Stimulated activated CD8-positive, alpha-beta memory T cell treated with anti-CD3 and anti-CD28 coated beads, Interleukin-12 subunit alpha, Interleukin-12 subunit beta, amount 100 ng/mL, for 24 hours (primary cell): ENCODE results near the gene PINLYP.

ENCODE experiments used
- DNase-seq: peaks from one replicate; pipeline ENCODE4 v3.0.0-alpha.2; 2020; ENCODE audit errors: extremely low read depth

Gene PINLYP

DNA sequence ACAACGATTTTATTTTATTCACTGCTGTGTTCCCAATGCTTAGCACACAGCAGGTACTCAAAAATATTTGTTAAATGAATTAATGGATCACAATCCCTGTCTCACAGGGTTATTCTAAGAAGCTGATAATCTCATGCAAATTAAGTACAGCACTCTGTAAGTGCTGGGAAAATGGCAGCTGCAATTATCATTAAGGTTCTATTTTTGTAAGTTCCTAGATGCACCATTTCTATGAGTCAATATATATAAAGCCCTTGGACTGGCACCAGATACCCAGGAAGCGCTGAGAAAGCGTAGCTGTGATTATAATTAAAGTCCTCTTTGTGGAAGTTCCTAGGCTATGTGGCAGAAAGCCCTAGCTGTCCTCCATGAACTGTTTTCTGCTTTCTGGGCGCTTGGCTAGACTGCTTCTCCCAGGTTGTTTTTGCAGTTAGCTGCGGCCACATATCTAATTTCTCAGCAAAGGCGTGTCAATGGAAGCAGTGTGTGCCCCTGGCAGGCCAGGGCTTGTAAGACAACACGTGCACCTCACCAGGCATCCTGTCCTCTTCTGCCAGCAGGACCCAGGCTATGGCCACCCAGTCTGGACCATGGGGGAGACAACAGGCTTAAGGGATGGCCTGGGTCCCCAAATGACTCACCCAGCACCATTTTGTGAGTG lies 31.1 kb downstream of the PINLYP start:
- no peak for DNase-seq

DNA sequence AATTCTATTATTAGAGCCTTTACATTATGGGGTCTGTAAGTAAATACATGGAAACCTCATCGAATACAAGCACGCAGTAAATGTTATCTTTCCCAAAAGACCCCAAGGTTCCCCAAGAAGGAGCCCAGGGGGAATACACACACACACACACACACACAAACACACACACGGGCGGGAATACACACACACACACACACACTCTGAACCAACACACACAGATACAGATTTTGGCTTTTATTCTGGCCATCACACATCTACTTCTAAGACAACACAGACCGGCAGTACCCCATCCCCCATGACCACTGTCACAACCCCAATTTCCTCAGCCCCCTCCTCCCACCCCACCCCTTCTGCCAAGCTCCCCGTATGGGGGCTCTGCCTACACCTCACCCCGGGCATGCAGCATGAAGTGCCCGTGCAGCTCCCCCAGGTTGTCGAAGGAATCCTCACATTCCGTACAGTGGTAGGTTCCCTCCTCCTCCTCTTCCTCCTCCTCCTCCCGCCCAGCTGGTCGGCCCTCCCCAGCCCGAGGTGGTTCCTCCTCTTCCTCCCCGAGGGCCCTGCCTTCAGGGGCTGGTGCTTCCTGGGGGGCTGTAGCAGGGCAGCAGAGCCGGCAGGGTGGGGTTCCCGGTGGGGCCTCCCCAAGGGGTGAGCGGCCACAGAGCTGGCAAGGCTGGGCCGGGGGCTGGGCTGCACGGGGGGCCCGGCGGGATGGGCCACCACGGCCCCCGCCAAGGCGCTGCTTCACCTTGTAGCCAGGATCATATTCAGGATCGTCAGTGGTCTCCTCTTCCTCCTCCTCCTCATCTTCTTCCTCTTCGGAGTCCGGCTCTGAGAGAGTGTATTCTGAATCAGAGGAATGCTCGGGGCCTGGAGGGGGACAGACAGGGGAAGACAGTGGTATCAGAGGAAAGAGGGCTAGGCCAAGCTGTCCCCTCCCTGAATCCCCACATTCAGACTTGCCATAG lies 31.9 kb downstream of the PINLYP start:
- no peak for DNase-seq

DNA sequence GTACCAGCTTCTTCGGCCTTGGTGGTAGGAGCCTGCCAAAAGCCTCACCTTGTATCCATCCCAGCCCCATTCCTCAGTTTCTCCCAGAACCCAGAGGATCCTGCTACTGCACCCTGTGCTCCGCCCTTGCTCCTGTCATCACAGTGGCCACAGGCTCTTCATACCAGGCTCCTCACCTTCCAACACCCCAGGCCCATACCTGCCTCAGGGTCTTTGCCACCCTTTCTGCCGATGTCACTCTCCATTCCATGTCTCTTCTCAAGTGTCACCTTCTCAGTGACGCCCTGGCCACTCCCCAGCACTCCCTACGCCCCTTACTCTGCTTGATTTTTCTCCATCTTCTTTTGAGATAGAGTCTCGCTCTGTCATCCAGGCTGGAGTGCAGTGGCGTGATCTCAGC lies 34.3 kb downstream of the PINLYP start:
- no peak for DNase-seq

GRCh38 chr19:43610493-43610892 lies 34.9 kb downstream of the PINLYP start:
- DNase-seq, result no peak

DNA sequence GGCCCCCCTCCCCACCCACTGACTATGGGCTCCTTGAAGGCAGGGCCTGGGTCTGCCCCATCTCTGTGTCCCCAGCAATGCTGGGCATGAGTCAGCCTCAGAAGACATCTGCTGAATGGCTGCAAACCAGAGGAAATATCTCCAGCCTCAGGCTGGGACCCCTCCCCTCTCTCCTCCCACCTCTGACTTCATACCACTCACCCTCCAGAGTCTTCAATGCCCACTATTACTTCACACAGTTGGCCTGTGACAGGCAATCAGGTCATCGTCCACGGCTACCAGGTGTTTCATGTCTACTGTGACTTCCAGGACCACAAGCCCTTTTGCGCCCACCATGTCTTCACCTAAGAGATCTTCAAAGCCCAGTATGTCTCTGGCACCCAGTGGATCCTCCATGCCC lies 36.2 kb downstream of the PINLYP start, which contains the start of gene SRRM5:
Gene SRRM5, plus strand, starts transcription at position 301 of the 400 bp plus-strand sequence. Its CDS starts 34 bp downstream, at position 335.
- no peak for DNase-seq

DNA sequence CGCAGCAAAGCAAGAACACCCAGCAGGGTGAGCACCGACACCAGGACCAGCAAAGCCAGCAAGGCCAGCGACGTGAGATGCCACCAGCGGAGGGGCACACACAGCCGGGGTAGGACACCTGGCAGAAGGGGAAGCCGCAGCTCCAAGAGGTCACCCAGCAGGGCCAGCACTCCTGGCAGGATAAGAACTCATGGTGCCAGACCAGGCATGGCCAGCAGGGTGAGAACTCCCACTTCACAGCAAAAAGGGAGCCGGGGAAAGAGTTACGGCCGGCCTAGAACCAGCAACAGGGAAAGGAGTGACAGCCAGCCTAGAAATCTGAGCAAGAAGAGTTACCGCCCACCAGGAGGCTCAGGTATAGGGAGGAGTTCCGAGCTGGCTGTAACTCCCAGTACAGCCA lies 36.8 kb downstream of the PINLYP start:
- DNase-seq, result no peak

DNA sequence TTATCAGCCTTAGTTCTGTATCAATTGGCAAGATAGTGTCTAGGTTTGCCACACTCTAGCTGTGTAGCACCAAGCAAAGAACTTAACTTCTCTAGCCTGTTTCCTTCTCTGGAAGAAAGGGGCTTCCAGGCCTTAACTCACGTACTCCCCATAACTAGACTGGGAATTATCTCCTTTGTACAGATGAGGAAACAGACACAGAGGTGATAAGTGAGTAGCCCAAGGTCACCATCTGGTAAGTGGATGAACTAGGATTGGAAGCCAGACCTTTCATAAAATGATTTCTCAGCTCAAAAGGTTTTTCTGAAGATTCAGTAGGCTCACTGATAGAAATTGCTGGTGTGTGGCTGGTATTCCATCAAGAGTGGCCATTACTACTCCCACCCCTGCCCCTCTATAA lies 40.7 kb downstream of the PINLYP start:
- no peak for DNase-seq

- no peak for DNase-seq
Measured at GRCh38 chr19:43616954-43617353, 41.4 kb downstream of the PINLYP start.

GRCh38 chr19:43618921-43619261 lies 43.3 kb downstream of the PINLYP start:
- DNase-seq, result no peak

- peak; percentile 73 for DNase-seq
Measured at GRCh38 chr19:43619262-43620060, 43.9 kb downstream of the PINLYP start, which contains the start of gene ZNF428. Gene ZNF428 (minus strand): TSS chr19:43619629. CDS start chr19:43614304, 5,325 bp downstream.

- no peak for DNase-seq
Measured at GRCh38 chr19:43620061-43621001, 44.7 kb downstream of the PINLYP start.

DNA sequence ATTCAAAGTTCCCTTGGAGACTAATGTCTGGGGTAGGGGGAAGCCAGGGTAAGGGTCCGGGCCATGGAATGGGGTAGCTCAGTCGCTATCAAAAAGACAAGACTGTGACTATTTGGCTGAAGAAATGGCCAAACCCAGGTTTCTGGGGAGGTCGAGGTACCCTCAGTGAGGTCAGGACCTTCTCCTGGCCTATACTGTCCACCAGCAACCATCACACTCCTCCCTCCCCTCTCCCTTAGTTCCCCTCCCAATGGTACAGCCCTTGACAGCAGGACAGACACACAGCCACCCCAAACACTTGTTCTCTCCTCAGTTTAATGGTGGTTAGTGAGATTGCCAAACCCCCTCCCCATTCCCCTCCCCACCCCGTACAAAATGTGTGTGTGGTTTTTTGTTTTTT lies 46.5 kb downstream of the PINLYP start:
- no peak for DNase-seq

- no peak for DNase-seq
Measured at GRCh38 chr19:43622956-43623355, 47.4 kb downstream of the PINLYP start.

DNA sequence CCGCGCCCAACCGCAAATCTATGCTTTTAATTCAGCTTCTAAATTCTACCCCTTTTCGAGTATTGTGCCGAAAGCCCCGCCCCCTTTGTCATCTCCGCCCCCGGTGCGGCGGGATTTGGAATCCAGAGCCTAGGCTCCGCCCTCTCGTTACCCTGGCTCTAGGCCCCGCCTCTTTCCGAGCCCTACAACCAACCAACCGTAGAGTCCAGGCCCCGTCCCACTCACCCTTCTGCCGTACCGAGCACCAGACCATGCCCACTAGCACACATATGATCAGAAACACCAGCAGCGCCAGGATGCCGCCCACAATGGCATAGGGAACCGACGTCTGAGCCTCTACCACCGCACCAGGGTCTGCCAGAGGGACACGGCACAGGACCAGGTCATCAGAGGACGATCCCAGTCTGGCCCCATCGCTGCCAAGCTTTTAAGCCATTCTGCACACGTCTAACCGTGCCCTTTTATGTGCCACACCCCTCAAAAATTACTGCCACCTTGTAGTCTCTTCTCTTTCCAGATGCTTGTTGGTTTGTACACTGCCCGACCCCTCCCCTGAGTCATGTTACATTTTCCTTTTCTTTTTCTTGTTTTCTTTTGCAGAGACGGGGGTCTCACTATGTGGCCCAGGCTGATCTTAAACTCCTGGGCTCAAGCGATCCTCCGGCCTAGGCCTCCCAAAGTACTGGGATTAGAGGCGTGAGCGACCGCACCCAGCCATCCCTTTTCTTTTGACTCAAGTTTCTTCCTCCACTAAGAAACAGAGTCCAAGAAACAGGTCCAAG lies 48.5 kb downstream of the PINLYP start:
- DNase-seq, result no peak

DNA sequence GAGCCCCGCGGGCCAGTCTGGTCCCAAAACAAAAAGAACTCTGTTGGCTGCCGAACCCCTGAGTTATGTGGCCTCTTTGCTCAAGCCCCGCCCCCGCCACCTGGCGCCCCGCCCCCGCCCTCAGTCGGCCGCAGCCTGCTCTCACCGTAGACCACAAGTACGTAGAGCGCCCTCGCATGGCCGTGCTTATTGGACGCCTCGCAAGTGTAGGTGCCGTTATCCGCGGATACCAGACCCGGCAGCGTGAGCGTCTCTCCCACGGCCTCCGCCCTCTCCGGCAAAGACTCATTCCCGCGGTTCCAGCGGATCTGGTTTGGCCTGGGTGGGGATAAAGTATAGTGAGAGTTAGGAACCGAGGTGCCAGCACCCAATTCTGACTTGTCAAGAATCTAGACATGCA lies 49.3 kb downstream of the PINLYP start:
- DNase-seq, result peak; percentile 59

- DNase-seq, result no peak
Measured at GRCh38 chr19:43625918-43626579, 50.4 kb downstream of the PINLYP start.

DNA sequence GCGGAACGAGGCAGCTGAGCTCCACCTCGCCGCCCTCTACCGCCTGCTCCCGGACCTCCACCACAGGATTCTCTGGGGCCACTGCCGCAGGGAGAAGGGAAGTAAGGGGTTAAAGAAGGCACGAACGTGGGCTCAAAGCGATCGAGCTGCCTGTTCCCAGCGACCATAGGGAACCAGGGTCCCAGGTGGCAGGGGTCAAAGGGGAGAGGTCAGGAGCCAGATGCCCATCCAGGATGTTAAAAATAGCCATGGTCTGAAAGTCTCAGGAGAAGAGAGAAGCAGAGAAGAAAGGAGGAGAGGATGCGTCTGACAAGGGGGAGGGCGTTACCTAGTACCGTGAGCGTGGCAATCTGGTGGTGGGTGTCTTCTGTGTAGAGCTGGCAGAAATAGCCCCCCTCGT lies 51.2 kb downstream of the PINLYP start:
- no peak for DNase-seq

DNA sequence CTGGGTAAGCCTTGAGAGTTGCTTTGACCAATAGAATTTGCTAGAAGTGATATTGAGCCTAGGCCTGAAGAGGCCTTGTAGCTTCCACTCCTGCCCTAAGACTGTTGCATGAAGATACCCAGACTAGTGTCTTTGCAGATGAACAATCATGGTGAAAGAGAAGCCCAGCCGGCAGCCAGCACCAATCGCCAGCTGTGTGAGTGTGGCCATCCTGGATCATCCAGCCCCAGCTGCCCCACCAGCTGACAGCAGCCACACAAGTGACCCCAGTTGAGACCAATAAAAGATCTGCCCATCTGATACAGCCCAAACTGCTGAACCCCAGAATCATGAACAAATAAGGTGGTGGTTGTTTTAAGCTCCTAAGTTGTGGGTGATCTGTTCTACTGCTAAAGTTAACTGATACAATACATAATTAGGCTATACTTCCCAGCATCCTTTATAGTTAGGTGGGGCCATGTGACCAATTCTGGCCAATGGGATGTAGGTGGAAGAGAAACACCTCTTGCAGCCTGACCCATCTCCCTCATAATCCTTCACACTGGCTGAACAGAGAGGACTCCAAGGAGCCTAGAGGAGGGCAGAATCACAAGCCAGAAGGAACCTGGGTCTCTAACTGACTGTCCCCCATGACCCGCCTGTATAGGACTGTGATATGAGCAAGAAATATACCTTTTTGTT lies 53.2 kb downstream of the PINLYP start:
- no peak for DNase-seq

GRCh38 chr19:43631491-43631890 lies 55.9 kb downstream of the PINLYP start:
- DNase-seq, result no peak
